Spleen (tissue), 7 donors: Measurements from ENCODE around the gene GTSF1L.

Experiments
- CTCF ChIP-seq, 11 experiments: fragments of 200-600 bp in 7 of 11; fragments of 450-650 bp in 4 of 11; sonication (generic) in 4 of 11; IDR thresholded peaks in 8 of 11; conservative IDR thresholded peaks in 3 of 11; 1 replicate in 7 of 11; 2 replicates in 4 of 11; pipeline versions ENCODE4 v1.4.0 to v1.8.0; 2016 to 2021; ENCODE audit warnings: antibody characterized with exemption in 11 of 11, inconsistent platforms in 4 of 11, mild to moderate bottlenecking in 1 of 11
- POLR2AphosphoS5 ChIP-seq, 3 donors: sonication (generic); formaldehyde crosslinking; IDR thresholded peaks; one replicate each; pipeline ENCODE4 v1.5.1; 2017; ENCODE audit warnings: antibody characterized with exemption in 3 of 3
- donor health status: DM: no; HTN: no; CAD: no; lungs with moderate emphysema.
- donor health status: DM: no; HTN: no; CAD: no.
- donor health status: DM: no; HTN: no; CAD: no.

- TF ChIP-seq POLR2AphosphoS5 (IDR thresholded peaks at IDR 0.05) (no peak), CTCF (IDR thresholded peaks at IDR 0.05 in 8 of 11, conservative IDR thresholded peaks at IDR 0.05 in 3 of 11) (no peak)
These were observed 2.4 kb downstream of the GTSF1L start for GRCh38 chr20:43724383-43724782.
